Peyer's patch (tissue), 4 donors: Measurements from ENCODE around the gene CIAO1.
"Not testable (repeated sequence)": the region's sequence is repeated elsewhere in the genome, so short reads cannot be mapped to it uniquely, and the experiment has no call there.

Experiments used
- CTCF ChIP-seq, 6 experiments: fragments of 450-650 bp in 4 of 6; fragments of 200-600 bp in 2 of 6; sonication (generic) in 1 of 6; IDR thresholded peaks; one replicate each; pipeline ENCODE4 v1.5.1; 2017 to 2019; ENCODE audit warnings: antibody characterized with exemption in 6 of 6, mild to moderate bottlenecking in 3 of 6, moderate library complexity in 1 of 6
- POLR2A ChIP-seq, 2 donors: fragments of 450-650 bp; IDR thresholded peaks; one replicate each; pipeline ENCODE4 v1.5.1; 2017; ENCODE audit warnings: antibody characterized with exemption in 2 of 2, mild to moderate bottlenecking in 2 of 2, moderate library complexity in 2 of 2

DNA sequence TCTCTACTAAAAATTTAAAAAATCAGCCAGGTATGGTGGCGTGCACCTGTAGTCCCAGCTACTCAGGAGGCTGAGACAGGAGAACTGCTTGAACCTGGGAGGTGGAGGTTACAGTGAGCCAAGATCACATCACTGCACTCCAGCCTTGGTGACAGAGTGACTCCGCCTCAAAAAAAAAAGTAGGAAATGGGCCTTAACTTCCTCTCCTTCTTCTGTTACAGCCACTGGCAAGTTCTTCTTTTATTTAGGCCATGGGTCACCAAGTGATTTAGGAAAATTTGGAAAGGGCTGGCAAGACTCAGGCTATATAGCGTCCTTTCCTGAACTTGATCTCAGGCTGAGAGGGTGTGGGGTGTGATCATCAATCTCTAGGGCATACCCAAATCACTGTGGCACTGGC, 8.3 kb upstream of the CIAO1 start:
- not testable (repeated sequence) for TF ChIP-seq CTCF, POLR2A (IDR thresholded peaks at IDR 0.05)
